SK-N-SH (cell line): Measurements from ENCODE around the gene ZNF365. TPM values are rescaled to one million over a fixed set of nuclear protein-coding genes. Genes with fewer than 3 reads are reported as not detected.
A peak's percentile ranks its signal among the peaks of the same experiment; 100 is the strongest.

ENCODE experiments used
- CTCF ChIA-PET: fragments of 300-600, 350-600 bp; formaldehyde crosslinking; extraction: SDS; loops from one replicate; lab custom pipeline; 2021; lab: Yijun Ruan, JAX
- POLR2A ChIA-PET: fragments of 350-600 bp; sonication (Branson Sonifier 250); formaldehyde crosslinking; extraction: SDS; loops from one replicate; lab custom pipeline; 2020; ENCODE audit warnings: antibody characterized with exemption, inconsistent platforms; lab: Yijun Ruan, JAX
- DNase-seq: peaks from one replicate; pipeline ENCODE4 v3.0.0; 2012
- H2AFZ ChIP-seq: fragments of 200-600 bp; sonication (generic); 2 replicates; pipeline ENCODE4 v1.8.1; 2016; ENCODE audit warnings: antibody characterized with exemption, mild to moderate bottlenecking, low read depth
- H3F3A ChIP-seq: fragments of 200-600 bp; sonication (generic); replicated peaks from 2 replicates; pipeline ENCODE3; 2016; ENCODE audit warnings: antibody characterized with exemption, mild to moderate bottlenecking; ENCODE audit not compliant: insufficient read depth
- H3K27ac ChIP-seq, 2 experiments: fragments of 200-500 bp in 1 of 2; fragments of 200-600 bp in 1 of 2; sonication (Bioruptor generic) in 1 of 2; sonication (generic), shearing (Covaris generic) in 1 of 2; 2 replicates each; pipeline versions ENCODE4 v1.5.1 to v1.6.1; 2014 to 2016; ENCODE audit warnings: low read depth in 2 of 2, inconsistent platforms in 1 of 2, low read length in 1 of 2, mild to moderate bottlenecking in 1 of 2, mixed read lengths in 1 of 2
- H3K27me3 ChIP-seq: fragments of 200-600 bp; sonication (generic), shearing (Covaris generic); 2 replicates; pipeline ENCODE4 v1.6.1; 2016; ENCODE audit warnings: mixed run types; ENCODE audit not compliant: insufficient read depth
- H3K36me3 ChIP-seq, 2 experiments: fragments of 200-500 bp in 1 of 2; fragments of 200-600 bp in 1 of 2; sonication (Bioruptor generic) in 1 of 2; sonication (generic) in 1 of 2; replicated peaks in 1 of 2; 2 replicates each; pipeline versions ENCODE3 to v1.5.1; 2014 to 2016; ENCODE audit warnings: low read length in 1 of 2, mild to moderate bottlenecking in 1 of 2; ENCODE audit not compliant: insufficient read depth in 2 of 2, control insufficient read depth in 1 of 2
- H3K4me1 ChIP-seq, 2 experiments: fragments of 200-500 bp in 1 of 2; fragments of 200-600 bp in 1 of 2; sonication (Bioruptor generic) in 1 of 2; sonication (generic), shearing (Covaris generic) in 1 of 2; 2 replicates each; pipeline versions ENCODE4 v1.5.1 to v1.6.1; 2014 to 2016; ENCODE audit warnings: low read depth in 1 of 2, low read length in 1 of 2, mixed run types in 1 of 2; ENCODE audit not compliant: insufficient read depth in 2 of 2, control insufficient read depth in 1 of 2
- H3K4me2 ChIP-seq: fragments of 200-600 bp; sonication (generic), shearing (Covaris generic); 2 replicates; pipeline ENCODE4 v1.6.1; 2017; ENCODE audit warnings: mixed run types
- H3K4me3 ChIP-seq, 2 experiments: fragments of 200-500 bp in 1 of 2; fragments of 200-600 bp in 1 of 2; sonication (Bioruptor generic) in 1 of 2; sonication (generic), shearing (Covaris generic) in 1 of 2; 2 replicates each; pipeline versions ENCODE4 v1.5.1 to v1.8.1; 2014 to 2016; ENCODE audit warnings: low read depth in 2 of 2, inconsistent platforms in 1 of 2, low read length in 1 of 2, mild to moderate bottlenecking in 1 of 2, mixed read lengths in 1 of 2, moderate library complexity in 1 of 2
- H3K79me2 ChIP-seq: fragments of 200-600 bp; sonication (generic); 2 replicates; pipeline ENCODE4 v1.8.1; 2017; ENCODE audit warnings: mild to moderate bottlenecking; ENCODE audit not compliant: insufficient read depth
- H3K9ac ChIP-seq: fragments of 200-600 bp; sonication (generic); 2 replicates; pipeline ENCODE4 v1.6.1; 2017; ENCODE audit warnings: mixed run types
- H3K9me2 ChIP-seq: fragments of 200-600 bp; sonication (generic); 2 replicates; pipeline ENCODE4 v1.6.1; 2017; ENCODE audit warnings: mixed run types
- H3K9me3 ChIP-seq: fragments of 200-600 bp; sonication (generic); 2 replicates; pipeline ENCODE4 v1.6.1; 2017; ENCODE audit warnings: mixed run types, mild to moderate bottlenecking, moderate library complexity
- H4K20me1 ChIP-seq: fragments of 200-600 bp; sonication (generic); 2 replicates; pipeline ENCODE4 v1.6.1; 2017; ENCODE audit warnings: mild to moderate bottlenecking, mixed run types; ENCODE audit not compliant: insufficient read depth
- CHD2 ChIP-seq: fragments of 150-350 bp; IDR thresholded peaks from 2 replicates; pipeline ENCODE4 v1.6.1; 2018; ENCODE audit warnings: low read length; ENCODE audit not compliant: partially characterized antibody
- ELF1 ChIP-seq: IDR thresholded peaks from 2 replicates; pipeline ENCODE4 v1.4.0; 2012
- EZH2phosphoT487 ChIP-seq: fragments of 200-600 bp; sonication (generic); IDR thresholded peaks from 2 replicates; pipeline ENCODE4 v1.6.1; 2017; ENCODE audit warnings: low read depth, mixed run types, mild to moderate bottlenecking, antibody characterized with exemption, moderate library complexity, borderline replicate concordance
- FOSL2 ChIP-seq: IDR thresholded peaks from 2 replicates; pipeline ENCODE4 v1.4.0; 2012; ENCODE audit warnings: low read depth, mild to moderate bottlenecking, moderate library complexity, borderline replicate concordance
- FOXJ3 ChIP-seq: sonication (generic); formaldehyde crosslinking; IDR thresholded peaks from 2 replicates; pipeline ENCODE4 v1.5.1; 2020; ENCODE audit warnings: mild to moderate bottlenecking, missing genetic modification reagents
- GABPA ChIP-seq: IDR thresholded peaks from 2 replicates; pipeline ENCODE4 v1.4.0; 2012; ENCODE audit warnings: low read depth, mild to moderate bottlenecking
- JUND ChIP-seq: IDR thresholded peaks from 2 replicates; pipeline ENCODE4 v1.4.0; 2012
- MEF2A ChIP-seq: IDR thresholded peaks from 2 replicates; pipeline ENCODE4 v1.4.0; 2012; ENCODE audit warnings: low read depth, borderline replicate concordance
- POLR2AphosphoS5 ChIP-seq: IDR thresholded peaks from 2 replicates; pipeline ENCODE4 v1.6.1; 2012; ENCODE audit warnings: low read depth, low read length
- RAD21 ChIP-seq: IDR thresholded peaks from 2 replicates; pipeline ENCODE4 v1.6.1; 2012; ENCODE audit warnings: mild to moderate bottlenecking, low read length
- RCOR1 ChIP-seq: fragments of 150-350 bp; IDR thresholded peaks from 2 replicates; pipeline ENCODE4 v1.6.1; 2017; ENCODE audit warnings: antibody characterized with exemption, low read length
- SIN3A ChIP-seq: IDR thresholded peaks from 2 replicates; pipeline ENCODE4 v1.6.1; 2012; ENCODE audit warnings: low read depth, mild to moderate bottlenecking, low read length, moderate library complexity, borderline replicate concordance
- SMC3 ChIP-seq: IDR thresholded peaks from 2 replicates; pipeline ENCODE4 v1.6.1; 2012; ENCODE audit warnings: low read depth, low read length, improper control_type of control experiment
- TCF12 ChIP-seq: IDR thresholded peaks from 2 replicates; pipeline ENCODE4 v1.4.0; 2012
- TEAD4 ChIP-seq: IDR thresholded peaks from 2 replicates; pipeline ENCODE4 v1.4.0; 2012; ENCODE audit warnings: mild to moderate bottlenecking, borderline replicate concordance; ENCODE audit not compliant: insufficient read depth
- YY1 ChIP-seq: IDR thresholded peaks from 2 replicates; pipeline ENCODE4 v1.4.0; 2012; ENCODE audit warnings: low read depth, mild to moderate bottlenecking
- WGBS: methylation state at CpG from one replicate; pipeline ENCODE4 v1.1.6; 2017; ENCODE audit warnings: low lambda C conversion rate; 5-methylcytosine and 5-hydroxymethylcytosine counted together
- polyA plus RNA-seq, 3 experiments: library from polyadenylated mRNA; depleted of rRNA; stranded (reverse); fragments of >200 nt; gene quantifications; 2 replicates each; pipeline ENCODE4 v1.2.3, GENCODE V29; 2012
- TF ChIP-seq, protein P1 (sequence below): IDR thresholded peaks from 2 replicates; pipeline ENCODE4 v1.6.1; 2012; ENCODE audit warnings: mild to moderate bottlenecking, low read depth, low read length, moderate library complexity
- TF ChIP-seq, protein P2 (sequence below): IDR thresholded peaks from 2 replicates; pipeline ENCODE4 v1.4.0; 2012; ENCODE audit warnings: low read depth
- TF ChIP-seq, protein P3 (sequence below): IDR thresholded peaks from 2 replicates; pipeline ENCODE4; 2012
- TF ChIP-seq, protein P4 (sequence below): fragments of 150-350 bp; IDR thresholded peaks from 2 replicates; pipeline ENCODE4 v1.6.1; 2017; ENCODE audit warnings: antibody characterized with exemption, low read length, low read depth, borderline replicate concordance

The ZNF365 gene
- polyA plus RNA-seq, 1 of the 3 experiments (the other 2 are of a cell fraction), result 4.5 TPM

DNA sequence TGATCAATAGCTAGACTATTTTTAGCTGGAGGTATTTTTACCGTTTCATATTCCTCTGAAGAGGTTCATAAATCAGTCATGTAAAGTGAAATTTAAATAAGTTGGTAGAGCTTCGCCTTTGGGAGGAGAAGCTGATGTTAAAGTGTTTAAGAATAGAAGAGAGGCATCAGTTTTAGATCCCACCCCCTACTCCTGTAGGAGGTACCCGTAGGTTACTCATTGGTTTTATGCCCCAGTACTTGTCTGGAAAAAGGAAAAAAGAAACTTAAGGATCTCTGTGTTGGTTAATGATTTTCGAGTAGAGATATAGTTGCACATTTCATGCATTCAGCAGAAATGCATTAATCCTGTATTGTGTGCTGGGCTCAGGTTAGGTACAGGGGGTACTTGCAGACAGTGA, 8.7 kb downstream of the ZNF365 start:
- peaks cover 62% of the 10 kb centered on the region for H3K79me2 ChIP-seq
- POLR2A ChIA-PET, result no interaction called here
- no peaks in the 10 kb centered on the region for H3K9me3 ChIP-seq
- H3F3A ChIP-seq, result peaks cover 40% of the 10 kb centered on the region
- 0 out of 2 replicates have a peak overlapping the region, but pooled peaks have one; percentile 6 for H3K4me2 ChIP-seq
- no peaks in the 10 kb centered on the region for H3K27me3 ChIP-seq
- H3K4me1 ChIP-seq, result peaks cover 0 to 52% of the 10 kb centered on the region in 2 experiments
- H3K4me3 ChIP-seq, result no peak overlapping the region
- DNase-seq, result no peak
- no peaks in the 10 kb centered on the region for H4K20me1 ChIP-seq
- H2AFZ ChIP-seq, result no peak overlapping the region
- H3K27ac ChIP-seq, result peak overlapping the region in 1 of 2 experiments; percentile 95; a peak in 1 of 4 replicates
- 88% methylated on average over 4 of the region's 4 CpGs for WGBS
- H3K9me2 ChIP-seq, result no peaks in the 10 kb centered on the region
- CTCF ChIA-PET, result interaction anchor here (1.9 kb wide), 1 partner anchor 54 kb away, joined by 6 read pairs; no protein-coding TSS in a partner anchor
- TF ChIP-seq FOSL2 (no peak), YY1 (no peak), FOXJ3 (CRISPR knock-in tag) (no peak), CHD2 (no peak), GABPA (no peak), ELF1 (no peak), MEF2A (no peak), RAD21 (no peak), SMC3 (no peak)
- TF ChIP-seq, protein P1, sequence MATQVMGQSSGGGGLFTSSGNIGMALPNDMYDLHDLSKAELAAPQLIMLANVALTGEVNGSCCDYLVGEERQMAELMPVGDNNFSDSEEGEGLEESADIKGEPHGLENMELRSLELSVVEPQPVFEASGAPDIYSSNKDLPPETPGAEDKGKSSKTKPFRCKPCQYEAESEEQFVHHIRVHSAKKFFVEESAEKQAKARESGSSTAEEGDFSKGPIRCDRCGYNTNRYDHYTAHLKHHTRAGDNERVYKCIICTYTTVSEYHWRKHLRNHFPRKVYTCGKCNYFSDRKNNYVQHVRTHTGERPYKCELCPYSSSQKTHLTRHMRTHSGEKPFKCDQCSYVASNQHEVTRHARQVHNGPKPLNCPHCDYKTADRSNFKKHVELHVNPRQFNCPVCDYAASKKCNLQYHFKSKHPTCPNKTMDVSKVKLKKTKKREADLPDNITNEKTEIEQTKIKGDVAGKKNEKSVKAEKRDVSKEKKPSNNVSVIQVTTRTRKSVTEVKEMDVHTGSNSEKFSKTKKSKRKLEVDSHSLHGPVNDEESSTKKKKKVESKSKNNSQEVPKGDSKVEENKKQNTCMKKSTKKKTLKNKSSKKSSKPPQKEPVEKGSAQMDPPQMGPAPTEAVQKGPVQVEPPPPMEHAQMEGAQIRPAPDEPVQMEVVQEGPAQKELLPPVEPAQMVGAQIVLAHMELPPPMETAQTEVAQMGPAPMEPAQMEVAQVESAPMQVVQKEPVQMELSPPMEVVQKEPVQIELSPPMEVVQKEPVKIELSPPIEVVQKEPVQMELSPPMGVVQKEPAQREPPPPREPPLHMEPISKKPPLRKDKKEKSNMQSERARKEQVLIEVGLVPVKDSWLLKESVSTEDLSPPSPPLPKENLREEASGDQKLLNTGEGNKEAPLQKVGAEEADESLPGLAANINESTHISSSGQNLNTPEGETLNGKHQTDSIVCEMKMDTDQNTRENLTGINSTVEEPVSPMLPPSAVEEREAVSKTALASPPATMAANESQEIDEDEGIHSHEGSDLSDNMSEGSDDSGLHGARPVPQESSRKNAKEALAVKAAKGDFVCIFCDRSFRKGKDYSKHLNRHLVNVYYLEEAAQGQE, result no peak
- TF ChIP-seq, protein P2, sequence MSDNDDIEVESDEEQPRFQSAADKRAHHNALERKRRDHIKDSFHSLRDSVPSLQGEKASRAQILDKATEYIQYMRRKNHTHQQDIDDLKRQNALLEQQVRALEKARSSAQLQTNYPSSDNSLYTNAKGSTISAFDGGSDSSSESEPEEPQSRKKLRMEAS, result no peak
- TF ChIP-seq, protein P3, sequence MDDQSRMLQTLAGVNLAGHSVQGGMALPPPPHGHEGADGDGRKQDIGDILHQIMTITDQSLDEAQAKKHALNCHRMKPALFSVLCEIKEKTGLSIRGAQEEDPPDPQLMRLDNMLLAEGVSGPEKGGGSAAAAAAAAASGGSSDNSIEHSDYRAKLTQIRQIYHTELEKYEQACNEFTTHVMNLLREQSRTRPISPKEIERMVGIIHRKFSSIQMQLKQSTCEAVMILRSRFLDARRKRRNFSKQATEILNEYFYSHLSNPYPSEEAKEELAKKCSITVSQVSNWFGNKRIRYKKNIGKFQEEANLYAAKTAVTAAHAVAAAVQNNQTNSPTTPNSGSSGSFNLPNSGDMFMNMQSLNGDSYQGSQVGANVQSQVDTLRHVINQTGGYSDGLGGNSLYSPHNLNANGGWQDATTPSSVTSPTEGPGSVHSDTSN, result no peak
- no peak overlapping the region for H3K9ac ChIP-seq
- no peaks in the 10 kb centered on the region for H3K36me3 ChIP-seq

DNA sequence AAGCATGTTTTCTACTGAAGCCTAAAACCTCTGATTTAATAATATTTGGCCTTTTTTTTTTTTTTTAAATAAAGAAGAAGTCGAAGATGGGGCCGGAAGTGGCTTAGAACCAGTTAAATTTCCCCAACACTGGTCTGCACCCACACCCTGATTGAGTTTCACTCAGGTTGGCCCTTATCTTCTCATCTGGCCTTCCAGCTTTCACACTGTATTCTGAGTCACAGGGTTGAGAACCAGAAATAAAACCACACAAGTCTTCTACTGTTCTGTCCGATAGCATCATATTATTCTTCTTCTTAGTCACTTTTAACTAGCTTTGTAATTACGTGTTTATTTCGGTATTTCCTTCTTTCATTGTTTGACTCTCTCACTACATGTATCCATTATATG, 9.9 kb downstream of the ZNF365 start:
- Histone ChIP-seq H3K4me2 (peak overlapping the region; percentile 69), H3K4me3 (peak overlapping the region; percentile 15 to 25; a peak in 2 of 4 replicates), H3K27ac (peak overlapping the region; percentile 69 to 95; a peak in 3 of 4 replicates), H3K36me3 (peaks cover 0 to 4% of the 10 kb centered on the region in 2 experiments), H3K27me3 (no peaks in the 10 kb centered on the region), H4K20me1 (no peaks in the 10 kb centered on the region), H3K9me3 (no peaks in the 10 kb centered on the region), H3F3A (peaks cover 36% of the 10 kb centered on the region), H3K9ac (peak overlapping the region; percentile 61; the same call in 1 of the 2 replicates), H3K4me1 (peaks cover 0 to 52% of the 10 kb centered on the region in 2 experiments), H2AFZ (no peak overlapping the region; the same call in 1 of the 2 replicates), H3K9me2 (no peaks in the 10 kb centered on the region), H3K79me2 (peaks cover 49% of the 10 kb centered on the region)
- 21% methylated on average over 5 of the region's 5 CpGs for WGBS
- CTCF ChIA-PET, result interaction anchor here (0.9 to 1.0 kb wide), 2 partner anchors 9 to 53 kb away, joined by 3 to 4 read pairs; no protein-coding TSS in a partner anchor
- POLR2A ChIA-PET, result no interaction called here
- DNase-seq, result no peak
- TF ChIP-seq, protein P3, result peak; percentile 91
- no peak for TF ChIP-seq RAD21
- TF ChIP-seq JUND, result peak; percentile 98
- TF ChIP-seq MEF2A, result peak; percentile 74; the same call in 1 of the 2 replicates
- TF ChIP-seq TCF12, result peak; percentile 94
- TF ChIP-seq SIN3A, result no peak
- TF ChIP-seq CHD2, result no peak
- TF ChIP-seq, protein P2, result peak; percentile 68
- TF ChIP-seq, protein P4, sequence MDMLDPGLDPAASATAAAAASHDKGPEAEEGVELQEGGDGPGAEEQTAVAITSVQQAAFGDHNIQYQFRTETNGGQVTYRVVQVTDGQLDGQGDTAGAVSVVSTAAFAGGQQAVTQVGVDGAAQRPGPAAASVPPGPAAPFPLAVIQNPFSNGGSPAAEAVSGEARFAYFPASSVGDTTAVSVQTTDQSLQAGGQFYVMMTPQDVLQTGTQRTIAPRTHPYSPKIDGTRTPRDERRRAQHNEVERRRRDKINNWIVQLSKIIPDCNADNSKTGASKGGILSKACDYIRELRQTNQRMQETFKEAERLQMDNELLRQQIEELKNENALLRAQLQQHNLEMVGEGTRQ, result no peak
- no peak for TF ChIP-seq RCOR1
- TF ChIP-seq EZH2phosphoT487, result no peak
- peak; percentile 86 for TF ChIP-seq TEAD4
- TF ChIP-seq POLR2AphosphoS5, result peak; percentile 75; the same call in 1 of the 2 replicates
- TF ChIP-seq GABPA, result no peak
- peak; percentile 96 for TF ChIP-seq FOSL2
